Keratinocyte (primary cell): Measurements from ENCODE around the gene OPN4.

Experiments used
- EZH2 ChIP-seq: IDR thresholded peaks from one replicate; pipeline ENCODE4 v1.6.1; 2012; ENCODE audit warnings: inconsistent platforms, mild to moderate bottlenecking, low read length, moderate library complexity
- TF ChIP-seq, protein P1 (sequence below), 3 experiments: IDR thresholded peaks in 1 of 3; conservative IDR thresholded peaks in 1 of 3; optimal IDR thresholded peaks in 1 of 3; 2 replicates in 2 of 3; 3 replicates in 1 of 3; pipeline versions ENCODE3 to v1.5.1; 2011; ENCODE audit warnings: low read length in 3 of 3, mild to moderate bottlenecking in 3 of 3, moderate library complexity in 2 of 3, control low read depth in 1 of 3, inconsistent platforms in 1 of 3; ENCODE audit not compliant: insufficient read depth in 2 of 3; ENCODE audit errors: extremely low read depth in 1 of 3

DNA sequence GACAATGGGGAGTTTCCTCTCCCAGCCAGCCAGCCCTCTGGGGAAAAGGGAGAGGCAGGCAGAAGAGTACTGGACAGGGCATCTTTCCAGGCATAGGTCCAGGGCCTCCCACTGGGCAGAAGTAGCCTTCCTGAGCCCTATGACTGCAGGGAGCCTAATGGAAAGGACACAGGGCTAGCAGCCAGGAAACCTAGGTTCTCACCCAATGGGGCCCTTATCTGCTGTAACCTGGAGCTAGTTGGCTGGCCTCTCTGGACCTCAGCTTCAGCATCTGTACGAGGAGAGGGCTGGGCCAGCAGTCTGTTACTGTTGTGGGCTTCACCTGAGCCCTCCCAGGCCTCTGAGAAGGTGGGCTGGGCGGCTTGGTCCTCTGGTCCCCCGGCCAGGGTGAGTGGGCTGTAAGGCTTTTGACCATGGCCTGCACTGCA lies 36.3 kb downstream of the OPN4 start:
- TF ChIP-seq, protein P1, sequence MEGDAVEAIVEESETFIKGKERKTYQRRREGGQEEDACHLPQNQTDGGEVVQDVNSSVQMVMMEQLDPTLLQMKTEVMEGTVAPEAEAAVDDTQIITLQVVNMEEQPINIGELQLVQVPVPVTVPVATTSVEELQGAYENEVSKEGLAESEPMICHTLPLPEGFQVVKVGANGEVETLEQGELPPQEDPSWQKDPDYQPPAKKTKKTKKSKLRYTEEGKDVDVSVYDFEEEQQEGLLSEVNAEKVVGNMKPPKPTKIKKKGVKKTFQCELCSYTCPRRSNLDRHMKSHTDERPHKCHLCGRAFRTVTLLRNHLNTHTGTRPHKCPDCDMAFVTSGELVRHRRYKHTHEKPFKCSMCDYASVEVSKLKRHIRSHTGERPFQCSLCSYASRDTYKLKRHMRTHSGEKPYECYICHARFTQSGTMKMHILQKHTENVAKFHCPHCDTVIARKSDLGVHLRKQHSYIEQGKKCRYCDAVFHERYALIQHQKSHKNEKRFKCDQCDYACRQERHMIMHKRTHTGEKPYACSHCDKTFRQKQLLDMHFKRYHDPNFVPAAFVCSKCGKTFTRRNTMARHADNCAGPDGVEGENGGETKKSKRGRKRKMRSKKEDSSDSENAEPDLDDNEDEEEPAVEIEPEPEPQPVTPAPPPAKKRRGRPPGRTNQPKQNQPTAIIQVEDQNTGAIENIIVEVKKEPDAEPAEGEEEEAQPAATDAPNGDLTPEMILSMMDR (optimal IDR thresholded peaks at IDR 0.05 in 1 of 3, IDR thresholded peaks at IDR 0.05 in 1 of 3, conservative IDR thresholded peaks at IDR 0.05 in 1 of 3; ENCODE audit: extremely low read depth in 1 of 3, insufficient read depth in 2 of 3, low read length in 3 of 3): no peak
- TF ChIP-seq EZH2: no peak
